T-helper 1 cell treated with Interleukin-12 subunit alpha and Interleukin-12 subunit beta and Interleukin-4 antibody, amounts not matched to agents 30 μg/mL and 1 μg/mL, for 36 hours (primary cell): ENCODE measurements around the gene IGLL5.

Experiments used
- H3K27ac Mint-ChIP-seq: one replicate; pipeline ENCODE4 v1.8.0; 2021; ENCODE audit warnings: mild to moderate bottlenecking, mixed read lengths
- H3K27me3 Mint-ChIP-seq: one replicate; pipeline ENCODE4 v1.8.0; 2021; ENCODE audit warnings: low read depth, mixed read lengths
- H3K36me3 Mint-ChIP-seq: one replicate; pipeline ENCODE4 v1.8.0; 2021; ENCODE audit warnings: low read depth, mixed read lengths
- H3K4me1 Mint-ChIP-seq: one replicate; pipeline ENCODE4 v1.8.0; 2021; ENCODE audit warnings: low read depth, mixed read lengths
- H3K4me3 Mint-ChIP-seq: one replicate; pipeline ENCODE4 v1.8.0; 2021; ENCODE audit warnings: mild to moderate bottlenecking, moderate library complexity, mixed read lengths
- H3K9me3 Mint-ChIP-seq: one replicate; pipeline ENCODE4 v1.8.0; 2021; ENCODE audit warnings: mixed read lengths

Gene IGLL5

DNA sequence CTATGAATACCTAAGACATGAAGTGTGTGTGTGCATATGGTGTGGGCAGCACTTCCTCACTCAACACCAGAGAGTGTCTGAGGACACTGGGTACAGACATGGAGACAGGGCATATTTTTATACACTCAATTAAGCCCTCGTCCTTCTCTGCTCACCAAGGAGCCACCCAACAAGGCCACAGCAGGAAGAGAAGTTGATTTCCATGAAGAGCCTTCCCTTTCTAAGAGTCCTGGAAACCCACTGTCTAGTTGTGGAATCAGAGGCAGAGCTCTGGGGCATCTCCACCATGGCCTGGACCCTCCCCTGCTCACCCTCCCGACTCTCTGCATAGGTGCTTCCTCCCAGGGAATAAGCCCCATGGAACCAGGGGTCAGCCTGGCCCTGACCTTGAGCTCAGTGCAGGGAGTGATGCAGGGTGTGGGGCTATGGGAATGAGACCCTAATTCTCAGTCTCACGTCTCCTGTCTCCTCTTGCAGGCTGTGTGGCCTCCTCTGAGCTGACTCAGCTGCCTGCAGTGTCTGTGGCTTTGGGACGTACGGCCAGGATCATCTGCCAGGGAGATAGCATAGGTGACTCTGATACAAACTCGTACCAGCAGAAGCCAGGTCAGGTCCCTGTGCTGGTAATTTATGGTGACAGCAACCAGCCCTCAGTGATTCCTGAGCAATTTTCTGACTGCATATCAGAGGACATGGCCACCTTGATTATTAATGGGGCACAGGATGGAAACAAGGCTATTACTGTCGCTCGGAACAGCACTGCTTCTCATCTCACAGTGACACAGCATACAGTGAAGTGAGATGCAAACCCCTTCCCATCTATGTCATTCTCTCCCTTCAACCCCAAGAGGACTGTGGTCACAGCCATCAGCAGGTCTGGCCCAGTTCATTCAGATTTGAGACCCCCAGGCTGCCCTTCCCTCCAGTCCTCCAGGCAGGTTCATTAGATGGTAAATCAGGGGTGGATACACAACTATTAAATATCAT is 14.6 kb upstream of the IGLL5 start:
- Mint-ChIP-seq H3K4me1 (no peaks in the 10 kb centered on the region), H3K27ac (no peak overlapping the region), H3K36me3 (no peaks in the 10 kb centered on the region), H3K9me3 (no peaks in the 10 kb centered on the region), H3K4me3 (no peak overlapping the region), H3K27me3 (peaks cover 49% of the 10 kb centered on the region)

DNA sequence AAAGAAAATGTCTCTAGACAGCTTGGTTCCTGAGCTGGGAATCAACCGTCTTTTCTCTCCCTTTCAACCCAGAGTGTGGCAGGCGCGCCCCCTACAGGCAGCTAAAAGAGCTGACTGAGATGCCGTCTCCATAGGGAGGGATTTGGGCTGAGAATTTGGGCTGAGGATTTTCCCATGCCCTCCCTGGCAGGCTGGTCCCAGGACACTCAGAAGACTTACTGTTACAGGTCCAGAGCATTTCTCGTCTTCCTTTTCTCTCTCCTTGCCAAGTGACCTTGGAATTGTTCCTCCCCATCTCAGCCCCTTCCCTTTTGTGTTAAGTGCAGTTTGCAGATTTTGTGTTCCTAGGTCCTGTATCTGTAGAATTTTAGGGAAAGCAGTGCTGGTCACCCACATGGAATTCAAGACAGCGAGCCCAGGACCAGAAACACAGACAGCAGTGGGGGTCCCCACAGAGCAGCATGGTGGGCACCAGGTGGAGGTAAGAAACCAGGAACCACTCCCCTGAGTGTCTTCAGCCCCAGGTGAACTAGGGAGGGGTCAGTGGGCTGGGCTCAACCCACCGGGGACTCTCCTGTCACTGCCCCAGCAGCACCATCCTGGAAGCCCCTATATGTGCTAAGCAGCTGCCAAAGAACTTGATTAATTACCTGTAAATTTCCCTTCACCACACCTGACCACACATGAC is 9.9 kb upstream of the IGLL5 start:
- Mint-ChIP-seq H3K4me3 (no peak overlapping the region), H3K9me3 (no peaks in the 10 kb centered on the region), H3K27ac (no peak overlapping the region)

GRCh38 chr22:22878211-22878570 is 9.4 kb upstream of the IGLL5 start:
- no peaks in the 10 kb centered on the region for H3K9me3 Mint-ChIP-seq
- no peak overlapping the region for H3K27ac Mint-ChIP-seq
- no peaks in the 10 kb centered on the region for H3K36me3 Mint-ChIP-seq
- peaks cover 47% of the 10 kb centered on the region for H3K27me3 Mint-ChIP-seq
- no peak overlapping the region for H3K4me3 Mint-ChIP-seq
- no peaks in the 10 kb centered on the region for H3K4me1 Mint-ChIP-seq

More for the DNA sequence above, 9.9 kb upstream of the IGLL5 start:
- Mint-ChIP-seq H3K4me1 (no peaks in the 10 kb centered on the region), H3K36me3 (no peaks in the 10 kb centered on the region), H3K27me3 (peaks cover 44% of the 10 kb centered on the region)

- Mint-ChIP-seq H3K27me3 (peaks cover 42% of the 10 kb centered on the region), H3K9me3 (no peaks in the 10 kb centered on the region), H3K4me3 (no peak overlapping the region), H3K4me1 (peaks cover 3% of the 10 kb centered on the region), H3K27ac (no peak overlapping the region), H3K36me3 (no peaks in the 10 kb centered on the region)
These were observed 8.6 kb upstream of the IGLL5 start for GRCh38 chr22:22878801-22879674.

DNA sequence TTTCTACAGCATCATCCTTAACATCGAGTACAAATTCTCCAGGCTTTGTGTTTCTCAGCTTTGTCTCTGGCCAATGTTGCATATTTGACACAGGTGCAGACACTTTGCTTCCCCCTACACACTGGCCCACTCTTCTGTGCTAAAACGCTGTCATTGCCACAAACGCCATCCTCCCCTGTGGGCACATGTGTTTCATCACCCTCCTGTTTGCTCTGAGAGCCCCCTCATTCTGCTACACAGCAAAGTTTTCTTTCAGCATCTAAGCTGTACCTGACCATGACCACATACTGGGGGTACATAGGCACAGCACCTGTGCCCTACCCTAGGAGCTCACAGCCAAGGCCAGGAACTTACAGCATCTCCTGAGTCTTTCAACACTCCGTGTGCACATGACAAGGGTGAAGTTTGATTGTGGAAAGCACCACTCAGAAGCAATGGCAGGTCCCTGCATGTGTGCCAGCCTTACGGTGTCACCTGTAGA is 7.9 kb upstream of the IGLL5 start:
- H3K9me3 Mint-ChIP-seq: no peaks in the 10 kb centered on the region
- H3K27me3 Mint-ChIP-seq: peaks cover 39% of the 10 kb centered on the region
- no peaks in the 10 kb centered on the region for H3K36me3 Mint-ChIP-seq
- H3K27ac Mint-ChIP-seq: no peak overlapping the region
- no peak overlapping the region for H3K4me3 Mint-ChIP-seq
- H3K4me1 Mint-ChIP-seq: peaks cover 8% of the 10 kb centered on the region

DNA sequence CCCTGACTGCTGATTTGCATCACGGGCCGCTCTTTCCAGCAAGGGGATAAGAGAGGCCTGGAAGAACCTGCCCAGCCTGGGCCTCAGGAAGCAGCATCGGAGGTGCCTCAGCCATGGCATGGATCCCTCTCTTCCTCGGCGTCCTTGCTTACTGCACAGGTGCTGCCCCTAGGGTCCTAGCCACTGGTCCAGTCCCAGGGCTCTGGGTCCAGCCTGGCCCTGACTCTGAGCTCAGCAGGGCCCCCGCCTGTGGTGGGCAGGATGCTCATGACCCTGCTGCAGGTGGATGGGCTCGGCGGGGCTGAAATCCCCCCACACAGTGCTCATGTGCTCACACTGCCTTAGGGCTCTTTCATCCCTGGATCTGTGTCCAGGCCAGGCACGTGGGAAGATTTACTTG is 7.0 kb upstream of the IGLL5 start:
- H3K9me3 Mint-ChIP-seq: no peaks in the 10 kb centered on the region
- H3K4me3 Mint-ChIP-seq: no peak overlapping the region
- H3K27ac Mint-ChIP-seq: no peak overlapping the region
- peaks cover 9% of the 10 kb centered on the region for H3K4me1 Mint-ChIP-seq
- H3K36me3 Mint-ChIP-seq: no peaks in the 10 kb centered on the region
- peaks cover 38% of the 10 kb centered on the region for H3K27me3 Mint-ChIP-seq

DNA sequence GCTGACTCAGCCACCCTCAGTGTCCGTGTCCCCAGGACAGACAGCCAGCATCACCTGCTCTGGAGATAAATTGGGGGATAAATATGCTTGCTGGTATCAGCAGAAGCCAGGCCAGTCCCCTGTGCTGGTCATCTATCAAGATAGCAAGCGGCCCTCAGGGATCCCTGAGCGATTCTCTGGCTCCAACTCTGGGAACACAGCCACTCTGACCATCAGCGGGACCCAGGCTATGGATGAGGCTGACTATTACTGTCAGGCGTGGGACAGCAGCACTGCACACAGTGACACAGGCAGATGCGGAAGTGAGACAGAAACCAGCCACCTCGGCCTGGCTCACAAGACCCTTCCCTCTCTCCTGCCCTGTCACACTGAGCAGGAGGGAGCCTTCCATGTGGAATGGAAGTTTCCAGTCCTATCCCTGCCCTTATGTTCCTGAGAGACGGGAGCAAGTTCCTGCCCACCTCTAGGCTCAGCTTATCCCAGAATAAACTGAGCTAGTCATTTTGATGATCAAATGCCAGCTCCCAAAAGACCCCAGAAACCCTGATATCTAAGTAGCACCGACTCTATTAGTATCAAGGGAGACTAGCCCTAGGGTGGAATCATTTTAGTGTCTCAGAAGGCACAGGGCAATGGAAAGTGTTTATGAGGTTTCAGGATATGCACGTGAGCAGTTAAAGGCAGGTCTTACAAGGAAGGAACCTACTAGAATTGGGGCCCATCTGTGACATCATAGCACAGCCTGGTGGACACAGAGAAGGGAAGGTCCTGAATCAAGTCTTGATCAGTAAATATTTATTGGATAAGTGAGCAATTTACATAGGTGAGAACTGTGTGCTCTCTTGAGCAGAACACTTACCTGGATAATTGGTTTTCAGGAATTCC is 6.3 kb upstream of the IGLL5 start:
- no peak overlapping the region for H3K4me3 Mint-ChIP-seq

GRCh38 chr22:22882033-22882717 is 5.4 kb upstream of the IGLL5 start:
- Mint-ChIP-seq H3K4me1 (peaks cover 10% of the 10 kb centered on the region), H3K27ac (no peak overlapping the region), H3K36me3 (no peaks in the 10 kb centered on the region), H3K27me3 (peaks cover 46% of the 10 kb centered on the region), H3K9me3 (no peaks in the 10 kb centered on the region), H3K4me3 (no peak overlapping the region)

More for the DNA sequence above, 6.3 kb upstream of the IGLL5 start:
- H3K27me3 Mint-ChIP-seq: peaks cover 38% of the 10 kb centered on the region
- no peak overlapping the region for H3K27ac Mint-ChIP-seq
- no peaks in the 10 kb centered on the region for H3K36me3 Mint-ChIP-seq
- H3K9me3 Mint-ChIP-seq: no peaks in the 10 kb centered on the region
- H3K4me1 Mint-ChIP-seq: peaks cover 10% of the 10 kb centered on the region

DNA sequence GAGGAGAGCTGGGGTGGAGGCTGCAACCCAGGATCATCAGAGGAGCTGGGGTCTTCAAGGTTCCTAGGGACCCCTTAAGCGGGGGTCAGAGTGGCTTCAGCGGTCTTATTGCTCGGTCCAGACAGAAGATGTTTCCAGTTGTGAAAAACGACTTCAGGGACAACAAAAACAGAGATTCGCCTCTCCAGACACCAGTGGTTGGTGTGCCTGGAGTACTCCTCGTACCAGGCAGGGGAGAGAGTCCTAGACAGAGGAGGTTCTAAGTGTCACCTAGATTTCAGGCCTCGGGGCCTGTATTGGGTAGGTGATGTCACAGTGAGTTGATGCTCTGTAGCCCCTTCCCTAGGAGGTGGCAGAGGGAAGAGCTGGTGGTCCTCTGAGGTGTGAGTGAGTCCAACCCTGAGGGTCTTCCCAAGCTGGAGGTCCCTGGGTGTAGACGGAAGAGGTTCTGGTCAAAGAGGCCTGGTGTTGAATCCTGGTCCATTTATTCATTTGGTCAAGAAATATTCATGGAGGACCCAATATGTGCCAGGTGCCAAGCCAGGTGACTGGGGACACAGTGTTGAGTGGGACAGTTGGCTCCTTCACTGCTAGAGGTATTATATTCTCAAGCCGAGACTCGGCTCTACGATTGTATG is 4.4 kb upstream of the IGLL5 start:
- no peaks in the 10 kb centered on the region for H3K9me3 Mint-ChIP-seq
- H3K36me3 Mint-ChIP-seq: no peaks in the 10 kb centered on the region
- peaks cover 48% of the 10 kb centered on the region for H3K27me3 Mint-ChIP-seq
- H3K4me3 Mint-ChIP-seq: no peak overlapping the region
- peaks cover 10% of the 10 kb centered on the region for H3K4me1 Mint-ChIP-seq
- no peak overlapping the region for H3K27ac Mint-ChIP-seq

DNA sequence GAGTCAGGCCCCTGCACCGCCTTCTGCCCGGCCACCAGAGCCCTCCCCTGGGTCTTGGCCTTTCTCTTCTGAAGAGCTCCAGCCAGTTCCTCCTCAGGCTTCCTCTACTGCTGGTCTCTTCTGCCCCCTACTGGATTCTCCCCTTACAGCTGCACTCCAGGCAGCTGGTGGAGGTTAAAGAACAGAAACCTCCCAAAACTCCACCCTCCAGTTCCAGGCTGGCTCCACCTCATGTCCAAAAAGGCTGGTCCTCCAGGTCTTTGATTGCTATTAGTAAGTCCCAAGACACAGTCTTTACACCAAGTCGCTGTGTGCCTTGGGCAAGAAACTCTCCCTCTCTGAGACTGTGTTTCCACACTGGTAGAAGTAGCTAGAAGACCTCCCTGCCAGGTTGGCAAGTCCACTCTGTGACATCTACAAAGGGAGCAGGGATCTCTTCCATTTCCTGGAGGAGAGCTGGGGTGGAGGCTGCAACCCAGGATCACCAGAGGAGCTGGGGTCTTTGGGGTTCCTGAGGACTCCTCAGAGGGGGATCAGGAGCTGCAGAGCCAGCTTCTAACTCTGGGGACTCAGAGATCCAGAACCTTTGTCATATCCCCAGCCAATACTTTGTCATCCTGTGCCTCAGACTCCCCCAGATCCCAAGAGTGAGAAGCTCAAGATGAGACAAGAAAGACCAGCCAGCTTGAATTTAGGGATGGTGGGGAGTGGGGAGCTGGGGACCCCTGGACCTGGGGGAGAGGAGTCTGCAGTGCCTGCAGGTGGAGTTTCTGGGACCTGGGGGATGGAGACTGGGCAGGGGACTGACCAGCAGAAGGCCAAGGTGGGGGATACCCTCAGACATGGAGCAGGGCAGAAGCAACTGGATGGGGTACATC is 3.4 kb upstream of the IGLL5 start:
- Mint-ChIP-seq H3K9me3 (no peaks in the 10 kb centered on the region), H3K4me3 (no peak overlapping the region), H3K27me3 (peaks cover 48% of the 10 kb centered on the region), H3K27ac (no peak overlapping the region), H3K4me1 (peaks cover 10% of the 10 kb centered on the region), H3K36me3 (no peaks in the 10 kb centered on the region)

GRCh38 chr22:22884888-22885840 is 2.5 kb upstream of the IGLL5 start:
- H3K4me1 Mint-ChIP-seq: peaks cover 10% of the 10 kb centered on the region
- no peak overlapping the region for H3K27ac Mint-ChIP-seq
- no peaks in the 10 kb centered on the region for H3K9me3 Mint-ChIP-seq
- no peak overlapping the region for H3K4me3 Mint-ChIP-seq
- H3K27me3 Mint-ChIP-seq: peaks cover 42% of the 10 kb centered on the region
- no peaks in the 10 kb centered on the region for H3K36me3 Mint-ChIP-seq
